ENCODE data around the gene FADD.

DNA sequence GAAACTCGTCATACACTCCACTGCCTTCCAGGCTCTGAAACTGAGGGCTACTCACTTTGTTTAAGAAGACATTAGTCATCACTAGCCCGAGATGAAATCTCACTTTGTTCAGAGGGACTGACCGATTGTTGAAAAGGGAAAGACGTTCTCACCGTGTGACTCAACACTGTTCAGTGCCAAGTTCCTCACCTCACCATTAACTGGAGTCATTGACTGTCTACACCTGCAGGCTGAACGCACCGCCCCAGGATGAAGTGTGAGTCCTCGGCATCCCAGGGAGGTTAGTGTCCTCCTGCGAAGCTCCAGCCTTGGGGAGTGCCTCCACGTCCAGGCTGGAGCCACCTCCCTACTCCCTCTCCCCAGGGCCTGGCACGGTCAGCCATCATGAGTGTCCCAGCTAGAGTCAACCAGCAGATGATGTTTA lies 30.4 kb downstream of the FADD start:
- TF ChIP-seq, protein P1, sequence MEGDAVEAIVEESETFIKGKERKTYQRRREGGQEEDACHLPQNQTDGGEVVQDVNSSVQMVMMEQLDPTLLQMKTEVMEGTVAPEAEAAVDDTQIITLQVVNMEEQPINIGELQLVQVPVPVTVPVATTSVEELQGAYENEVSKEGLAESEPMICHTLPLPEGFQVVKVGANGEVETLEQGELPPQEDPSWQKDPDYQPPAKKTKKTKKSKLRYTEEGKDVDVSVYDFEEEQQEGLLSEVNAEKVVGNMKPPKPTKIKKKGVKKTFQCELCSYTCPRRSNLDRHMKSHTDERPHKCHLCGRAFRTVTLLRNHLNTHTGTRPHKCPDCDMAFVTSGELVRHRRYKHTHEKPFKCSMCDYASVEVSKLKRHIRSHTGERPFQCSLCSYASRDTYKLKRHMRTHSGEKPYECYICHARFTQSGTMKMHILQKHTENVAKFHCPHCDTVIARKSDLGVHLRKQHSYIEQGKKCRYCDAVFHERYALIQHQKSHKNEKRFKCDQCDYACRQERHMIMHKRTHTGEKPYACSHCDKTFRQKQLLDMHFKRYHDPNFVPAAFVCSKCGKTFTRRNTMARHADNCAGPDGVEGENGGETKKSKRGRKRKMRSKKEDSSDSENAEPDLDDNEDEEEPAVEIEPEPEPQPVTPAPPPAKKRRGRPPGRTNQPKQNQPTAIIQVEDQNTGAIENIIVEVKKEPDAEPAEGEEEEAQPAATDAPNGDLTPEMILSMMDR (IDR thresholded peaks at IDR 0.05): no peak
- TF ChIP-seq POLR2A (IDR thresholded peaks at IDR 0.05): no peak

Data from body of pancreas (tissue), 4 donors.